ENCODE results near the gene TEX264.
A peak's percentile ranks its signal among the peaks of the same experiment; 100 is the strongest.

TEX264 gene

GRCh38 chr3:51673802-51674654, 3.0 kb downstream of the TEX264 start:
- no peak for DNase-seq (ENCODE audit: low read depth in 2 of 2)

GRCh38 chr3:51675201-51675611, 4.2 kb downstream of the TEX264 start:
- no peak for DNase-seq (ENCODE audit: low read depth in 2 of 2)

- no peak for DNase-seq (ENCODE audit: low read depth in 2 of 2)
Measured at GRCh38 chr3:51676102-51676640, 5.1 kb downstream of the TEX264 start.

- DNase-seq (ENCODE audit: low read depth in 2 of 2) = no peak
Measured at GRCh38 chr3:51677358-51677757, 6.3 kb downstream of the TEX264 start.

DNA sequence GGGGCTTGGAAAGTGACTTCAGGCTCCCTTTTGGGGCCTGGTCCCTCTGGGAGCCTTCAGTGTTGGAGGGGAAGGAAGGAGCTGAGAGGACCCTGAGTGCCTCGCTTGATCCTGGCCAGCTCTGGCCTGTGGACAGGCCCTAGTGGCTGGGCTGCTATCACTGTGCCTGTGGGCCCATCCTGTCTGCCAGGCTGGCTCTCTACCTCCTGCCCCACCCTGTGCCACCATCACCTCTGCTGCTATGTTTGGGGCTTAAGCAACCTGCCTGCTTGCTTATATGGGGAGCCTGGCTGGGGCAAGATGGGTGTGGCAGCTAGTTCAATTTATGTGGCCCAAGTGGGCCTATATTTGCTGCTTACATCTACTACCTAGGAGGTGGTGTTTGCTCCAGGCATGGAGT, 7.1 kb downstream of the TEX264 start:
- DNase-seq (ENCODE audit: low read depth in 2 of 2) = no peak

- DNase-seq (ENCODE audit: low read depth in 2 of 2) = no peak
Measured at GRCh38 chr3:51678641-51679040, 7.6 kb downstream of the TEX264 start.

DNA sequence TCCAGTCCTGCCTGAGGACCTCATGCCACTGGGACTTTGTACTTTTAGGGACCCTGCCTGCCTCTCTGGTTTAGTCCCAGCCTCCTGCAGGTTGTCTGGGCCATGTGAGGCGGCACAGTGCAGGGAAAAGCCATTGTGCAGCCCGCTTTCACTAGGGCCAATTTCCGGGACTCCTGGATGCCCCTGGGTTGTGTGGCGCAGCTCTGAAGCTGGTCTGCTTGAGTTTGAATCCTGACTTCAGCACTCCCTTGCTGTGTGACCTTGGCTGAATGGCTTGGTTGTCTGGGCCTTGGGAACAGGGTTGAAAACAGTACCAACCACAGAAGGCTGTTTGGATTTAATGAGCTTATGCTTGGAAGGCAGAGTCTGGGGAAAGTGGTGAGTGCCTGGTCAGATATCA, 8.3 kb downstream of the TEX264 start:
- DNase-seq (ENCODE audit: low read depth in 2 of 2) = no peak

- DNase-seq (ENCODE audit: low read depth in 2 of 2) = no peak
Measured at GRCh38 chr3:51679777-51680176, 8.7 kb downstream of the TEX264 start.

- DNase-seq (ENCODE audit: low read depth in 2 of 2) = no peak
Measured at GRCh38 chr3:51680196-51680595, 9.1 kb downstream of the TEX264 start.

GRCh38 chr3:51680663-51681230, 9.7 kb downstream of the TEX264 start:
- no peak for DNase-seq (ENCODE audit: low read depth in 2 of 2)

- DNase-seq (ENCODE audit: low read depth in 2 of 2) = peak; percentile 24 to 43
Measured at GRCh38 chr3:51681453-51681852, 10.4 kb downstream of the TEX264 start.

- peak; percentile 48 to 69 for DNase-seq (ENCODE audit: low read depth in 2 of 2)
Measured at GRCh38 chr3:51682079-51682478, 11.0 kb downstream of the TEX264 start.

DNA sequence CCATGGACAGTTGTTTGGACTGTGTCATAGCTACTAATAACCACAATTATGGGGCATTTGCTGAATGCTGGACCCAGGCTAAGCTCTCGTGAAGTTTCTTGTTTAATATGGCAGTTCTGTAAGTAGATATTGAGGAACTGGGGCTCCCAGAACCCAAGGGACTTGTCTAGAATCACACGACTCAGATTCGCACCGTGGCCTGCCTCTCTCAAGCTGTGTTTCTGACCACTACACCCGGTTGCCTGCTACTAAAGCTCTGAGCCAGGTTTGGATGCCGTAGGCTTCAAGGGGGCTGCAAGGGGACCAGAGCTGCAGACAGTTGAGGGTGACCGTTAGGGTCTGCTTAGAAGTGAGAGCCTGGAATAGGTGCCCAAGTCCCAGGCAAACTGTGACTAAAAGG, 11.5 kb downstream of the TEX264 start:
- DNase-seq (ENCODE audit: low read depth in 2 of 2) = no peak

GRCh38 chr3:51683566-51683965, 12.5 kb downstream of the TEX264 start:
- DNase-seq (ENCODE audit: low read depth in 2 of 2) = no peak

DNA sequence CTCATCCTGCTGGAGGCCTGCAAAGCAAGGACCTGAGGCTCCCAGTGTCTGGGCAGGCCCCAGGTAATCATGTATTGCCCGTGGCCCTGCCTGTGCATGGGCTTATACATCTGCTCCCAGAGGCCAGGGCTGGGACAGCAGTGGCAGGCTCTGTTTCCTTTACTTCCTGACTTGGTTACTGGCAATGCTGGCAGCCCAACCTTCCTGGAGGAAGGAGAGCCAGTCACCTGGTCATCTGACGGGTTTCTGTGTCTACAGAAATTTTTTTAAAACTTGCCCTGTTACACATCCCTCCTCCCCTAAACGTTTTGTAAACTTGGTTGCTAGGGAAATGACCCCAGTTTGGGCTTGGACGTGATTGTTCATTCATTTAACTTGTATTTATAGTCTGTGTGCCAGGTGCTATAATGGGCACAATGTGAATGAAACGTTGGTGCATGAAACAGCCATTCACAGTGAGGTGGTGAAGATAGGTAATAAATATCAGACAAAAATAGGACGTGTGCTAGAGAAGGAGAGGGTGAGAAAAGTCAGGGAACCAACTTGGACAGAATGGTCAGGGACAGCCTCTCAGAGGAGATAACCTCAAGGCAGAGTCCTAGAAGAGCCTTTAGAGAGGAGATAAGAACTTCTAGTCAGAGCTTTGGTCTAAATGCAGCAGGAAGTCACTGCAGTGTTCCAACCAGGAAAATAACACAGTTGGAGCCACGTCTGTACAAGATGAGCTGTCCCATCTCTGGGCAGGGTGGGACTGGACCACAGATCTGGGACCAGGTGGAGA, 14.1 kb downstream of the TEX264 start:
- DNase-seq (ENCODE audit: low read depth in 2 of 2) = no peak

- no peak for DNase-seq (ENCODE audit: low read depth in 2 of 2)
Measured at GRCh38 chr3:51686056-51686455, 15.0 kb downstream of the TEX264 start.

GRCh38 chr3:51686512-51687215, 15.6 kb downstream of the TEX264 start:
- peak; percentile 74 to 79 for DNase-seq (ENCODE audit: low read depth in 2 of 2)

DNA sequence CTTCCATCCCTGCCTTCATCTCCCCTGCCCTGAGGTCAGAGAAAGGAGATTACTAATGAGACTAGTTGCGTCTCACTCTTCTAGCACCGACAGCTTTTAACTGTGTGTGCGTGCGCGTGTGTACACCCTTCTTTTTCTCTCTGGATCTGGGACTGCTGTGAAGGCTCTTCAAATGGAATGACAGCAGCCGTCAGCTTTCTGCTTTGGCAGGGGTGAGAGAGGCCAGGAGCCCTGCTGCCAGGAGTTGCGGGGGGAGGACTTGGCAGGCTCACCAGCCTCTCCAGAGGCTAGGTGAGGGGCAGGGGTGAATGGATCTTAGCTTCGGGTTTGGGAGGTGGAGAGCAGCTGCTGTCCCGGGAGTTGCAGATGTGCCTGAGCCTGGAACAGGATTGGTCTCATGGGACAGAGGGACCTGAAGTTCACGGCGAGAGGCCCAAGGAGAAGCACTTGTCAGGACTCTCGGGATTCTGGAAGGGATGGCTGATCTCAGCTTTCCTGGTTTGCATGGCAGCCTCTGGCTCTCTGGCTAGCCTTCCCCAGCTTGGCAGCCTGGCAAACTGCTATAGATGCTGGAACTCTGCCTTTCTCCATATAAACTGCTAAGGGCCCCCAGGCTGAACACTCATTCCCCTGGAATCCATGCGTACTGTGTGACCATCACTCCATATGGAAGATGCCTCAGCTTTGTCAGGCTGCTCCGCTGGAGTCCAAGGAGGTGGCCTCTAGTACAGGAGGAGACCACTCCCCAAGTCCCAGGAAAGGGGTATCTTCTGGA, 16.6 kb downstream of the TEX264 start:
- no peak for DNase-seq (ENCODE audit: low read depth in 2 of 2)

DNA sequence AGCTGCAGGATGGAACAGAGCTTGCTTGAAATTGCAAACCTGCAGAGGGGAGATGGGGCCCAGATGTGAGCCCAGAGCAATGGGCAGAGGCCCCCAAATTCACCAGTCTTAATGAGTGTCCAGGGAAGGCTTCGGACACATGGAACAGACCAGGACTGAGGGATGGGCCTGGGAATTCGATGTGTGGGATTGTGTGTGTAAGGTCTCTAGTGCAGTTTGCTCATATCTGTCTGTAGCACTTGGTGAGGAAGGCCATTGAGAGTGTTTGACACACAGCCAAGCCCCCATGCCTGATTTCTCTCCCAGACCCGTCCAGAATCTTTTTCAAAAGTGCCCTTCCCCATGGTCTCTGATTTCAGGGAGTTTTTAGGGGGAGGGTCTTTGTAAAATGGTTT, 17.2 kb downstream of the TEX264 start:
- no peak for DNase-seq (ENCODE audit: low read depth in 2 of 2)

- DNase-seq (ENCODE audit: low read depth in 2 of 2) = no peak
Measured at GRCh38 chr3:51691021-51691420, 20.0 kb downstream of the TEX264 start.

DNA sequence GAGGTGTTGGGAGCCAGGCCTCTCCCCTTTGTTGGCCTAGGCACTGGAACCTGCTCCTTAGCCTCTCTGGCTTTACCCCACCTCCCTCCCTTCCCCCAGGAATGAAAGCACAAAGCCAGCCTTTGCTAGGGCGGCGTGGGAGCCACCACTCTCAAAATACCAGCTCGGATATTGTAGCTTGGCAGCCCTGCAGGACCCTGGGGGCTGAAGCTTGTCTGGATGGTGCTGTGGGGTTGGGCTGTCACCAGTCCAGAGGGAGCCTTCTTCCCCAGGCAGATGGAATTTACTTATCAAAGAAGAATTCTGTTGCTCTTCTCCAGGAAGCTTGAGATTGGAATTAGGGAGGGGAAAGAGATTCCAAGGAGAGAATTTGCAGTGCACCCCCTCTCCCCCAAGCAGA, 20.9 kb downstream of the TEX264 start:
- DNase-seq (ENCODE audit: low read depth in 2 of 2) = no peak
